Central memory CD8-positive, alpha-beta T cell (primary cell): Measurements from ENCODE around the gene CCDC88A.
A peak's percentile ranks its signal among the peaks of the same experiment; 100 is the strongest.
"Not testable (repeated sequence)": the region's sequence is repeated elsewhere in the genome, so short reads cannot be mapped to it uniquely, and the experiment has no call there.

Experiments
- ATAC-seq: fragments of 150-1000 bp; cut with Tn5 transposase; replicated peaks from 2 replicates; pipeline ENCODE4 v1.10.0; 2022; ENCODE audit warnings: mild to moderate bottlenecking, moderate FRiP score, moderate number of reproducible peaks; ENCODE audit not compliant: poor library complexity, severe bottlenecking; ENCODE audit errors: extremely low read depth
- DNase-seq, 2 donors: peaks; one replicate each; pipeline ENCODE4 v3.0.0; 2021; ENCODE audit warnings: low spot score in 2 of 2
- H3K27ac Mint-ChIP-seq: one replicate; pipeline ENCODE4 v1.8.0; 2022; ENCODE audit warnings: low read depth, mild to moderate bottlenecking, moderate library complexity, mixed read lengths
- H3K27me3 Mint-ChIP-seq: one replicate; pipeline ENCODE4 v1.8.0; 2022; ENCODE audit warnings: mixed read lengths
- H3K36me3 Mint-ChIP-seq: one replicate; pipeline ENCODE4 v1.8.0; 2022; ENCODE audit warnings: mild to moderate bottlenecking, moderate library complexity, mixed read lengths; ENCODE audit not compliant: insufficient read depth
- H3K4me1 Mint-ChIP-seq: one replicate; pipeline ENCODE4 v1.8.0; 2022; ENCODE audit warnings: mixed read lengths
- H3K4me3 Mint-ChIP-seq: one replicate; pipeline ENCODE4 v1.8.0; 2022; ENCODE audit warnings: mild to moderate bottlenecking, moderate library complexity, mixed read lengths
- H3K9me3 Mint-ChIP-seq: one replicate; pipeline ENCODE4 v1.8.0; 2022; ENCODE audit warnings: mixed read lengths

Gene CCDC88A

GRCh38 chr2:55302241-55302640 lies 117.4 kb downstream of the CCDC88A start:
- peaks cover 2% of the 10 kb centered on the region for H3K36me3 Mint-ChIP-seq
- no peaks in the 10 kb centered on the region for H3K9me3 Mint-ChIP-seq
- H3K27me3 Mint-ChIP-seq = no peaks in the 10 kb centered on the region
- H3K4me3 Mint-ChIP-seq = no peak overlapping the region
- H3K4me1 Mint-ChIP-seq = peaks cover 5% of the 10 kb centered on the region
- peak; percentile 60 for ATAC-seq
- peak overlapping the region; percentile 13 for H3K27ac Mint-ChIP-seq
- DNase-seq = no peak

- Mint-ChIP-seq H3K4me1 (peaks cover 5% of the 10 kb centered on the region), H3K27ac (peak overlapping the region; percentile 13), H3K9me3 (no peaks in the 10 kb centered on the region)
Observed at GRCh38 chr2:55301277-55301676, 118.4 kb downstream of the CCDC88A start.

DNA sequence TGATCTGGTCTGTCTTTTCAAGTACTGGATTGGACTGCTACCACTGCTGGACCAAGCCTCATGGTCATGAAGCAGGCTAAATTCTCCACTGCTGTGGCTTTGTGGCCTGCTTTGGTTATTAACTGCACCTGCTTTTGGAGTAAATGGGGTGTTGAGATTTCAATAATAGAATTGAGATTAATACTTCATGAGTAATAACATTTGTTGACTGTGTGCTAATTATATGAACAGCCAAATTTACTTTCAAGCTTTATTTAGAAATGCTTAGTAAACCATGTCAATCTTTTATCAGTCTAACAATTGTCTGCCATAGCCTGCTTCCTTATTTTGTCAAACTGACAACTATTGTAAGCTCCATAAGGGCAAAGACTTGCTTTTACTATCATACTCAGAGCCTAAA lies 123.3 kb downstream of the CCDC88A start:
- no peaks in the 10 kb centered on the region for H3K9me3 Mint-ChIP-seq
- no peaks in the 10 kb centered on the region for H3K27me3 Mint-ChIP-seq
- no peak overlapping the region for H3K27ac Mint-ChIP-seq
- ATAC-seq (no peak), DNase-seq (no peak)
- no peaks in the 10 kb centered on the region for H3K36me3 Mint-ChIP-seq
- H3K4me1 Mint-ChIP-seq = no peaks in the 10 kb centered on the region
- H3K4me3 Mint-ChIP-seq = no peak overlapping the region

More at GRCh38 chr2:55301277-55301676, 118.4 kb downstream of the CCDC88A start:
- peaks cover 2% of the 10 kb centered on the region for H3K36me3 Mint-ChIP-seq
- no peaks in the 10 kb centered on the region for H3K27me3 Mint-ChIP-seq
- no peak for ATAC-seq
- no peak for DNase-seq
- H3K4me3 Mint-ChIP-seq = no peak overlapping the region

DNA sequence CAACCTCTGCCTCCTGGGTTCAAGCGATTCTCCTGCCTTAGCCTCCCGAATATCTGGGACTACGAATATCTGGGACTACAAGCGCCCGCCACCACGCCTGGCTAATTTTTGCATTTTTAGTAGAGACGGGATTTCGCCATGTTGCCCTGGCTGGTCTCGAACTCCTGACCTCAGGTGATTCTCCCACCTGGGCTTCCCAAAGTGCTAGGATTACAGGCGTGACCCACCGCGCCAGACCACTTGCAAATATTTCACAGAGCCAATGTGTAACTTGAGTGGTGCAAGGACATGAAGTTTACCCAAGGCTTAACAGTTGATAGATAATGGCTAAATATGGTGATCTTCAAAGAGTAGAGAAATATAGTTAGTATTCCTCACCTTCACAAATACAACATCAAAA lies 136.6 kb downstream of the CCDC88A start:
- ATAC-seq (no peak), DNase-seq (no peak)
- H3K4me1 Mint-ChIP-seq = peaks cover 9% of the 10 kb centered on the region
- peak overlapping the region; percentile 89 for H3K4me3 Mint-ChIP-seq
- no peaks in the 10 kb centered on the region for H3K27me3 Mint-ChIP-seq
- H3K36me3 Mint-ChIP-seq = peaks cover 9% of the 10 kb centered on the region
- peak overlapping the region; percentile 95 for H3K27ac Mint-ChIP-seq
- no peaks in the 10 kb centered on the region for H3K9me3 Mint-ChIP-seq

- Mint-ChIP-seq H3K27ac (peak overlapping the region; percentile 95), H3K9me3 (no peaks in the 10 kb centered on the region), H3K36me3 (peaks cover 9% of the 10 kb centered on the region), H3K4me1 (peaks cover 9% of the 10 kb centered on the region), H3K27me3 (no peaks in the 10 kb centered on the region), H3K4me3 (peak overlapping the region; percentile 89)
- ATAC-seq (peak; percentile 98), DNase-seq (peak; percentile 71 to 80)
Observed at GRCh38 chr2:55282110-55282917, 137.3 kb downstream of the CCDC88A start.

GRCh38 chr2:55280851-55281546 lies 138.7 kb downstream of the CCDC88A start:
- H3K4me3 Mint-ChIP-seq = peak overlapping the region; percentile 89
- H3K4me1 Mint-ChIP-seq = not testable (repeated sequence)

DNA sequence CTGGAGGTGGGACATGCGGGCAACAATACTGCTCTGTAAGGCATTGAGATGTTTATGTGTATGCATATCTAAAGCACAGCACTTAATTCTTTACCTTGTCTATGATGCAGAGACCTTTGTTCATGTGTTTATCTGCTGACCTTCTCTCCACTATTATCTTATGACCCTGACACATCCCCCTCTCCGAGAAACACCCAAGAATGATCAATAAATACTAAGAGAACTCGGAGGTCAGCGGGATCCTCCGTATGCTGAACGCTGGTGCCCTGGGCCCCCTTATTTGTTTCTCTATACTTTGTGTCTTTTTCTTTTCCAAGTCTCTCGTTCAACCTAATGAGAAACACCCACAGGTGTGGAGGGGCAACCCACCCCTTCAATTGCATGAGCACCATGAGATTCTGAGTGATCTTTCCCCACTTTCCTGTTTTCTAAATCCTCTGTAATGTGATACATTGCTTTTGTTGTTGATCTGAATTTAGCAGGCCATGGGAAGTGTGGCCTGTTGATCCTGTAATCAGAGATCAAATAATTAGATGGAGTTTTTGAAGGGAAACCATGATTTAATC lies 139.7 kb downstream of the CCDC88A start:
- ATAC-seq, H3K36me3 Mint-ChIP-seq, H3K27me3 Mint-ChIP-seq, H3K9me3 Mint-ChIP-seq, H3K4me1 Mint-ChIP-seq, H3K27ac Mint-ChIP-seq, H3K4me3 Mint-ChIP-seq, DNase-seq: not testable (repeated sequence)

More at GRCh38 chr2:55280851-55281546, 138.7 kb downstream of the CCDC88A start:
- H3K36me3 Mint-ChIP-seq, DNase-seq, H3K27me3 Mint-ChIP-seq, ATAC-seq, H3K9me3 Mint-ChIP-seq: not testable (repeated sequence)
- H3K27ac Mint-ChIP-seq = peak overlapping the region; percentile 95

DNA sequence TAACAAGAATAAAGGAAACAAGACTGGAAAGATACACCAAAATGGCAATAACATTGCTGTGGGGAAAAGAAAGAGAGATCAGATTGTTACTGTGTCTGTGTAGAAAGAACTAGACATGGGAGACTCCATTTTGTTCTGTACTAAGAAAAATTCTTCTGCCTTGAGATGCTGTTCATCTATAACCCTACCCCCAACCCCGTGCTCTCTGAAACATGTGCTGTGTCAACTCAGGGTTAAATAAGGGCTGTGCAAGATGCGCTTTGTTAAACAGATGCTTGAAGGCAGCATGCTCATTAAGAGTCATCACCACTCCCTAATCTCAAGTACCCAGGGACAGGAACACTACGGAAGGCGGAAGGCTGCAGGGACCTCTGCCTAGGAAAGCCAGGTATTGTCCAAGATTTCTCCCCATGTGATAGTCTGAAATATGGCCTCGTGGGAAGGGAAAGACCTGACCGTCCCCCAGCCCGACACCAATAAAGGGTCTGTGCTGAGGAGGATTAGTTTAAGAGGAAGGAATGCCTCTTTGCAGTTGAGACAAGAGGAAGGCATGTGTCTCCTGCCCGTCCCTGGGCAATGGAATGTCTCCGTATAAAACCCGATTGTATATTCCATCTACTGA lies 140.3 kb downstream of the CCDC88A start:
- not testable (repeated sequence) for H3K27me3 Mint-ChIP-seq, ATAC-seq, H3K4me3 Mint-ChIP-seq, H3K27ac Mint-ChIP-seq, H3K36me3 Mint-ChIP-seq, H3K9me3 Mint-ChIP-seq, DNase-seq, H3K4me1 Mint-ChIP-seq

- Mint-ChIP-seq H3K4me1 (no peaks in the 10 kb centered on the region), H3K27ac (no peak overlapping the region), H3K27me3 (peaks cover 19% of the 10 kb centered on the region), H3K9me3 (no peaks in the 10 kb centered on the region), H3K4me3 (no peak overlapping the region), H3K36me3 (peaks cover 6% of the 10 kb centered on the region)
- ATAC-seq (no peak), DNase-seq (no peak)
Observed at GRCh38 chr2:55277310-55277709, 142.3 kb downstream of the CCDC88A start.

DNA sequence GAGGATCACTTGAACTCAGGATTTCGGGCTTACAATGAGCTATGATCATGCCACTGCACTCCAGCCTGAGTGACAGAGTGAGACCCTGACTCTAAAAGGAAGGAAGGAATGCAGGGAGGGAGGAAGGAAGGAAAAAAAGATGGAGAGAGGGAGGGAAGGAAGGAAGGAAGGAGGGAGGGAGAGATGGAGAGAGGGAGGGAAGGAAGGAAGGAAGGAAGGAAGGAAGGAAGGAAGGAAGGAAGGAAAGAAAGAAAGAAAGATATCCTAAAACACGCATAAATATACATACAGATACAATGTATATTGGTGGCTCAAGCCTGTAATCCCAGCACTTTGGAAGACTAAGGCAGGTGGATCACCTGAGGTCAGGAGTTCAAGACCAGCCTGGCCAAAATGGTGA lies 145.3 kb downstream of the CCDC88A start:
- ATAC-seq, H3K27ac Mint-ChIP-seq, H3K9me3 Mint-ChIP-seq, H3K4me3 Mint-ChIP-seq, H3K4me1 Mint-ChIP-seq, H3K36me3 Mint-ChIP-seq, DNase-seq: not testable (repeated sequence)
- peaks cover 19% of the 10 kb centered on the region for H3K27me3 Mint-ChIP-seq

DNA sequence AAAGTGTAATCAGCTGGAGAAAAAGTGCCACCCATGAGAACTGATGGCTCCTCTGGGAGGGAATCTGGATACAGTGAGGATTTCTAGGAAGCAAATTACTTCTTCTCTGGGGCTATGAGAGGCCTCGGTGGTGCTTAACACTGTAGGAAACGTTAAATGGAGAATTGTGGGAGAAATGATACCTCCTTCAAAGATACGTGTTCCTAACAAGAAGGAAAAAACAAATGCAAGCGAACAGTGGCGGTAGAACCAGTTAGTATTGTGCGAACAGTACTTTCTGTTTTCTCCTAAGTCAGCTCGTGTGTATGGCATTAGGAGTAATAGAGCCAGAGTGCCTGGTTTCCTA lies 150.0 kb downstream of the CCDC88A start:
- peak; percentile 22 for ATAC-seq

GRCh38 chr2:55268907-55269644 lies 150.6 kb downstream of the CCDC88A start, which contains the start of gene MTIF2:
TSS of gene MTIF2 (minus strand) at chr2:55269231. CDS start at chr2:55263858, 5,373 bp downstream.
- DNase-seq (peak; percentile 79), ATAC-seq (peak; percentile 89)
- H3K4me3 Mint-ChIP-seq = peak within 1 kb of the TSS; percentile 93
- peaks cover 13% of the 10 kb centered on the region for H3K27me3 Mint-ChIP-seq
- peaks cover 27% of the 10 kb centered on the region for H3K36me3 Mint-ChIP-seq
- H3K27ac Mint-ChIP-seq = peak within 1 kb of the TSS; percentile 100
- H3K4me1 Mint-ChIP-seq = peaks cover 17% of the 10 kb centered on the region
- H3K9me3 Mint-ChIP-seq = no peaks in the 10 kb centered on the region

More for the DNA sequence above, 150.0 kb downstream of the CCDC88A start:
- Mint-ChIP-seq H3K4me3 (peak overlapping the region; percentile 93), H3K36me3 (peaks cover 25% of the 10 kb centered on the region), H3K27ac (peak overlapping the region; percentile 100), H3K9me3 (no peaks in the 10 kb centered on the region), H3K4me1 (peaks cover 17% of the 10 kb centered on the region), H3K27me3 (peaks cover 18% of the 10 kb centered on the region)
- no peak for DNase-seq
